Retina (tissue), 1 donor: ENCODE measurements around the gene SNX8.

ENCODE experiments used
- DNase-seq: peaks from one replicate; pipeline ENCODE4 v3.0.0-alpha.2; 2016

Gene SNX8

GRCh38 chr7:2242541-2243429 is 71.5 kb downstream of the SNX8 start:
- DNase-seq, result no peak

DNA sequence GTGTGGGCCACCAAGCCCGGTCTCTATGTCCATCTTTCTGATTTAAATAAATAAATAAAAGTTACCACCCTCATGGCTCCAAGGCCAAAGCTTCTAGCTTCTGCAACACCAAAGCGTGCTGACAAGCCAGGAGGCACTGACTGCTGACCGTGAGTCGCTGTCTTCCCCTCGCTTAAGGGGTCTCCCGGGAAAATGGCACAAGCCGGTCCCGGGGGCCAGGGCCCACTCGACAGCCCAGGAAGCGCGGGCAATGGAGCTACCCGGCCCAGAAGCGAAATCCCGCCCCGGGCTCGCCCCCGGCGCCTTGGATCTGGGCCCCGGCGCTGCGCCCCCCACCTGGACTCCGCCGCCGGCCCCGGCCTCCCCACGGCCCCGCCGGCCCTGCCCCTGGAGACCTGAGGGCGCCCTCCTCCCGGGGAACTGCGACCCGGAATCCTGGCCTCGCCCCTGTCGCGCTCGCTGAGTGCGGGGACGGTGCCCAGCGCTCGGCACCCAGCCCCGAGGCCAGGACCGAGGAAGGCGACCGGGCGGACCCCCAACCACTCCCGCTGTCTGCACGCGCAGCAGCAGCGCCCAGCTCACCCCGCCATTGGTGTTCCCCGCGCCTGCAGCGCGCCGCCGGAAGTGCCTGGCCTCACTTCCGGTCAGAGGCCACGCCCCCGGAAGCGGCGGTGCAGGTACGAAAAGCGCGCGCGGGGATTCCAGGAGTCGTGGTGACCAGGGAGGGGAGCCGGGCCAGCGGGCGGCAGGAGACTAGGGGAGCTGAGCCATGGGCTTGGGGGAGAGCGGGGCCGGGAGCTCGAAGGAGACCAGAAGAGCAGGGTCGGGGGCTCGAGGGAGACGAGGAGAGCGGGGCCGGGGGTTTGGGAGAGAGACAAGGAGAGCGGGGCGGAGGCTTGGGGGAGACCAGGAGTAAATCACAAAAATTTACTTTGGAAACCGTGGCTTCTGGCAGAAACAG is 72.4 kb downstream of the SNX8 start, which contains the start of the genes MRM2 and NUDT1:
MRM2 (minus strand) TSS at position 626 of the 961 bp plus-strand sequence; CDS start at position 590, 36 bp downstream.
NUDT1 (plus strand) TSS at position 647 of the 961 bp plus-strand sequence. CDS start 2,349 bp downstream, outside the sequence.
- peak; percentile 92 for DNase-seq

- DNase-seq, result no peak
These were observed 75.0 kb downstream of the SNX8 start for GRCh38 chr7:2239242-2239641.

DNA sequence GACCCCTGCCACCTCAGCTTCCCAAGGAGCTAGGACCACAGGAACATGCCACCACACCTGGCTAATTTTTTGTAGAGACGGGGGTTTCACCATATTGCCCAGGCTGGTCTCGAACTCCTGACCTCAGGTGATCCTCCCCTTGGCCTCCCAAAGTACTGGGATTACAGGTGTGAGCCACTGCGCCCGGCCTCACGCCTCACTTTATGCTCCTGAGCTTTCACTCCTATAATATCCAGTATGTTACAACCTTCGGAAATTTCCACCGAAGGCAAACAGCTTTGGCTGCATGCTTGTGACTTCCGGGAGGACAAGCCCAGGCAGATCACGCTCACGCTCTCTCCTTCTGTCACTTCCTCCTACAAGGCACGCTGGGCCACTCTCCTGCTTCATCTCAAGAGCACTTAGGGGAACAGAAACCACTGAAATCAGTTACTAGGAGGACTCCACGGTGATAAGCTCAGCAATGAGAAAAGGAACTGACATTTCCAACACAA is 77.1 kb downstream of the SNX8 start:
- DNase-seq, result no peak

DNA sequence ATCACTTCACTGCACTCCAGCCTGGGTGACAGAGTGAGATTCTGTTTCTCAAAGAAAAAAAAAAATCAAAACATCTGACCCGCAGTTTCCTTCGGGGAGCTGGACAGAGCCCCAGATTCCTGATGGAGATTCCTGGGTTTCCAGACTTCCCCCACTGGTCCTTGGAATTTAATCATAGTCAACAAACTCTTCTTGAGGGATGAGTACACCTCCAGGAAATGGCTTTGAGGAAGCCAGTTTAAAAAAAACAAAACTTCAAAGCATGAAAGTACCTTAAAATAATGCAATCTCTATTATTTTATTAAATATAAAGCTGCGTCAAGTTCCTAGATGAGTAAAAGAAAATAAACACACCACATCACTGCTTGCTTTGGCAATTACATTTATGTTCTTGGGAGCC is 80.3 kb downstream of the SNX8 start:
- DNase-seq, result no peak

DNA sequence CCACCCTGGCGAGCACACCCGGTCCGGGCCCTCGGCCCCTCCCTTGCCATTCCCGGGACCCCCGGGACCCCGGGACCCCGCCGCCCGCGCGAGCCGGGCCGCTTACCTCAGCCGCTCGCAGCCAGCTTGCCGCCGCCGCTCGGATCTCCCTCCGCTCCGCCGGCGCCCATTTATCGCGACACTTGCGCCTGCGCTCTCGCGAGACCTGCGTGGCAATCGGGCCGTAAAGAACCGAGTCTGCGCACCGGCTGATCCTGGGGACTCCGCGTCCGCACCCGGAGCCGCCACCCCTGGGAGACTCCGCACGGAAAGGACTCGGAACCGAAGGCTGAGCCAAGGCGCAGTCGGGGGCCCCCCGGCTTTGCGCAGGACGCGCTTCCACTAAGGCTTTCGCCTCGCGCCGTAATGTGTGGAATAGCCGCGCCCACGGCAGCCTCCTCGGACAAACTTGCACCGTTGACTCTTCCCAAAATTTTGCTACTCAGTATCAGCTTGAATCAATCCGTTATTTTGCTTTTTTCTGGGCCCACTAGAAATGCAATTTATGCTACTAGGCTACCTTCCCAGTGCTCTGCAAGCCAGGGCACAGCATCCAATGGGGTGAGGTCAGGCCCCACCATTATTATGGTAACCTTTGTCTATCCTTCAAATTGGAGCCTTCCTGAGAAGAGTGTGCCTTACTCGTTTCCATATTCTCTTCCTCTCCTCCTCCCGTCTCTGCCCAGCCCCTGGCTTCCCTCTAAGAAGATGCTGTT is 81.3 kb downstream of the SNX8 start, which contains the start of gene MAD1L1:
MAD1L1 (minus strand) TSS at position 180 of the 755 bp plus-strand sequence. CDS start 2,812 bp downstream, outside the sequence.
- DNase-seq, result peak; percentile 97

- no peak for DNase-seq
These were observed 82.1 kb downstream of the SNX8 start for GRCh38 chr7:2231992-2232765.

- no peak for DNase-seq
These were observed 83.4 kb downstream of the SNX8 start for GRCh38 chr7:2230882-2231281.

- no peak for DNase-seq
These were observed 84.0 kb downstream of the SNX8 start for GRCh38 chr7:2230226-2230625.

GRCh38 chr7:2229467-2229866 is 84.8 kb downstream of the SNX8 start:
- no peak for DNase-seq

- DNase-seq, result no peak
These were observed 85.3 kb downstream of the SNX8 start for GRCh38 chr7:2228921-2229320.

GRCh38 chr7:2227699-2228098 is 86.5 kb downstream of the SNX8 start:
- no peak for DNase-seq

- no peak for DNase-seq
These were observed 88.4 kb downstream of the SNX8 start for GRCh38 chr7:2225830-2226229.

GRCh38 chr7:2225336-2225735 is 88.9 kb downstream of the SNX8 start:
- no peak for DNase-seq

DNA sequence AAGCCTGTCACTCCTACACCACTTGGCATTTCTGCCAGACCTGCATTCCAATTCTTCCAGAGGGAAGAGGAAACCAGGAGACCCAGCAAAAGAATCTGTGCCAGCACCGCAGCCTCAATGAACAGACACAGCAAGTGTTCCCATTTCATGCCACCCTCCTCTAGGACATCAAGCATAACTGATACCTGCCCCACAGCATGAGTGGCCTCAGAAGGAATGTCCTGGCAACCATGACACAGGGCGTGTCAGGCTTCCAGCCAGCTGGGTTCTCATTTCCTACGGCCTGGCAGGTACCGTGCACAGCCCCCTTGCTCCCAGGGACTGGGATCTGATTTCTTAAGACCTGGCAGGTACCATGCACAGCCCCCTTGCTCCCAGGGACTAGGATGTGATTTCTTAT is 89.3 kb downstream of the SNX8 start:
- no peak for DNase-seq

DNA sequence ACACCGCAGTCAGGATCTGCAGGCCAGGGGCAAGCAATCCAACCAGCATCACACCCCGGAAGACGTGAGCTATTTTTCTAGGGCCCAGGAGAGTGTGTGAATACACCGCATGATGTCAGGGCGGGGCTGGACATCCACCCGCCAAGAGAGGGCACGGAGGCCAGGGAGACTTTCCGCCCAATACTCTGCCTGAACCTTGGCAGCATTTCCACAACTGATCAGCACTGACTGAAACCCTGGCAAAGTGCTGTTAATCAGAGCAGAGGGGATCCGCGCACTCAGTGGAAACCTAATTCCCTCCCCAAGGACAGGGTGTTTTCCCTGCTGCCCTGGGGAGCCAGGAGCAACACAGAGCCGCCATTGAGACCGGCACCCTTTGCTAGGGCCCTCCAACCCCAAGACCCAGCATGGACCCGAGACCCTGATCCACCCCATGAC is 89.7 kb downstream of the SNX8 start:
- DNase-seq, result no peak

- no peak for DNase-seq
These were observed 90.9 kb downstream of the SNX8 start for GRCh38 chr7:2223321-2223720.

DNA sequence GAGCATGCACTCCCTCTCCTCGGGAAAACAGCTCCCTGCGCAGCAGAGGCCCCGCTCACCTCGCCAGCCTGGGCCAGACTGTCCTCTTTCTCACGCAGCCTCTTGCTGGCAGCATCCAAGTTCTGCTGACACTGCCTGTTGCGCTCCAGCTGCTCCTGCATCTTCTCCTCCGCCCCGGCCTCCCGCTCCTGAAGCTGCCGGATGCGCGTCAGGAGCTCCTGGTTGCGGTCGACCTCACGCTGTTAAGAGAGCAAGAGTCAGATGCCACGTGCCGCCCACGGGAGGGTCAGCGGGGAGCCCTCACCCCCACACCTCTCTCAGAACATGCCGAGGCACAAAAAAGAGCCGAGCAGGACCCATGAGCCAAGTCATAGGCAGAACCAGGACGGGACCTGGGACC is 91.7 kb downstream of the SNX8 start:
- no peak for DNase-seq

- no peak for DNase-seq
These were observed 93.3 kb downstream of the SNX8 start for GRCh38 chr7:2220954-2221353.

DNA sequence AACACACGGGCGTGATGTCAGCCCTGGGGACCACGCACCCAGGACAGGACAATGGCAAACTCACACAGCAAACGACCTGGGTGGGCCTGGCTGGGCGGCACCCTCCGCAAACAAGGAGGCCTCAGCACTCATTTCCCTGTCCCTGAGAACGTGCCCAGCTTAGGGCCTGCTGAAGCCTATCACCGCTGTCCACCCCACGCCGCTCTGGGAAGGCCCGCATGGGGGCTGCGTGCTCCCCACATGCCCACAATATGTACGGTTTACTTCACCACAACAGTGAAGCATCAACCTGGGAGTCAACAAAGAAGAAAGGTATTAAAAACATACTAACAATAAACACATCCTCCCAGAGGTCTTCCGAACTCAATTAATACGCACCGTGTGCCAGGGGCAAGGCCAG is 93.7 kb downstream of the SNX8 start:
- DNase-seq, result no peak

- no peak for DNase-seq
These were observed 94.2 kb downstream of the SNX8 start for GRCh38 chr7:2220030-2220429.
